ENCODE measurements around the gene LDLRAD4. TPM values are rescaled to one million over a fixed set of nuclear protein-coding genes. Genes with fewer than 3 reads are reported as not detected.

Gene LDLRAD4
- total RNA-seq, 1 experiment from 2014 or later, result 3.6 TPM

DNA sequence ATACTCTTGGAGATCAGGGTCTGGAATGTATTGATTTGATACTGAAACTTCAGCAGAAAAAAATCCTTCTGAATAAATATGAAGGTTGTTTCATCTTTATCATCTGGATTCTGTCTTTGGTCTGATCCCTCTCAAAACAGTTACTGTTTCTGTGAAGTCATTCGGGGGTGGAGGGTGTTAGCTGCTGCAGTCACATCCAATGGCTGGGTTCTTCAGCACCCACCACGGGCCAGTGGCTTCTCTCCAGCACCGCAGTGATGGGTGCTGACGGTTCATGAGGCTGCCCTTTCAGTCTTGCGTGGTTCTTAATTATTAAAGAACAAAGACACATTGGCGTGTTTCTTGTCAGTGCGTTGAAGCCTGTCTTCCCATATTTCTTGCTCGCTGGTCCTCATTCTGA is 148.0 kb downstream of the LDLRAD4 start:
- no peak for DNase-seq (ENCODE audit: low spot score)
- BruUV-seq (replicated peaks), result no TSS peak
- TF ChIP-seq, protein P1, sequence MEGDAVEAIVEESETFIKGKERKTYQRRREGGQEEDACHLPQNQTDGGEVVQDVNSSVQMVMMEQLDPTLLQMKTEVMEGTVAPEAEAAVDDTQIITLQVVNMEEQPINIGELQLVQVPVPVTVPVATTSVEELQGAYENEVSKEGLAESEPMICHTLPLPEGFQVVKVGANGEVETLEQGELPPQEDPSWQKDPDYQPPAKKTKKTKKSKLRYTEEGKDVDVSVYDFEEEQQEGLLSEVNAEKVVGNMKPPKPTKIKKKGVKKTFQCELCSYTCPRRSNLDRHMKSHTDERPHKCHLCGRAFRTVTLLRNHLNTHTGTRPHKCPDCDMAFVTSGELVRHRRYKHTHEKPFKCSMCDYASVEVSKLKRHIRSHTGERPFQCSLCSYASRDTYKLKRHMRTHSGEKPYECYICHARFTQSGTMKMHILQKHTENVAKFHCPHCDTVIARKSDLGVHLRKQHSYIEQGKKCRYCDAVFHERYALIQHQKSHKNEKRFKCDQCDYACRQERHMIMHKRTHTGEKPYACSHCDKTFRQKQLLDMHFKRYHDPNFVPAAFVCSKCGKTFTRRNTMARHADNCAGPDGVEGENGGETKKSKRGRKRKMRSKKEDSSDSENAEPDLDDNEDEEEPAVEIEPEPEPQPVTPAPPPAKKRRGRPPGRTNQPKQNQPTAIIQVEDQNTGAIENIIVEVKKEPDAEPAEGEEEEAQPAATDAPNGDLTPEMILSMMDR (conservative IDR thresholded peaks at IDR 0.05; ENCODE audit: low read depth, low read length), result no peak
- TF ChIP-seq EZH2 (IDR thresholded peaks at IDR 0.05; ENCODE audit: borderline replicate concordance, low read depth, low read length, poor library complexity, severe bottlenecking), result no peak
- Histone ChIP-seq H3K4me1 (ENCODE audit: insufficient read depth, low read length, poor library complexity, severe bottlenecking) (peaks cover 17% of the 10 kb centered on the region), H3K9me3 (ENCODE audit: low read depth, low read length, poor library complexity, severe bottlenecking) (no peaks in the 10 kb centered on the region), H3K36me3 (ENCODE audit: insufficient read depth, low read length, poor library complexity, severe bottlenecking) (no peaks in the 10 kb centered on the region), H3K27ac (ENCODE audit: low read depth, low read length, poor library complexity, severe bottlenecking) (no peak overlapping the region), H3K4me3 (ENCODE audit: low read depth, low read length, poor library complexity, severe bottlenecking) (no peak overlapping the region), H3K27me3 (replicated peaks; ENCODE audit: insufficient read depth, low read depth, low read length, poor library complexity) (no peaks in the 10 kb centered on the region)
- ChIA-PET CTCF (no interaction called here), POLR2A (ENCODE audit: low non-redundant PET) (no interaction called here)
- intact Hi-C loops (cut with micrococcal nuclease; ENCODE audit: unreplicated experiment), result no loop called here

DNA sequence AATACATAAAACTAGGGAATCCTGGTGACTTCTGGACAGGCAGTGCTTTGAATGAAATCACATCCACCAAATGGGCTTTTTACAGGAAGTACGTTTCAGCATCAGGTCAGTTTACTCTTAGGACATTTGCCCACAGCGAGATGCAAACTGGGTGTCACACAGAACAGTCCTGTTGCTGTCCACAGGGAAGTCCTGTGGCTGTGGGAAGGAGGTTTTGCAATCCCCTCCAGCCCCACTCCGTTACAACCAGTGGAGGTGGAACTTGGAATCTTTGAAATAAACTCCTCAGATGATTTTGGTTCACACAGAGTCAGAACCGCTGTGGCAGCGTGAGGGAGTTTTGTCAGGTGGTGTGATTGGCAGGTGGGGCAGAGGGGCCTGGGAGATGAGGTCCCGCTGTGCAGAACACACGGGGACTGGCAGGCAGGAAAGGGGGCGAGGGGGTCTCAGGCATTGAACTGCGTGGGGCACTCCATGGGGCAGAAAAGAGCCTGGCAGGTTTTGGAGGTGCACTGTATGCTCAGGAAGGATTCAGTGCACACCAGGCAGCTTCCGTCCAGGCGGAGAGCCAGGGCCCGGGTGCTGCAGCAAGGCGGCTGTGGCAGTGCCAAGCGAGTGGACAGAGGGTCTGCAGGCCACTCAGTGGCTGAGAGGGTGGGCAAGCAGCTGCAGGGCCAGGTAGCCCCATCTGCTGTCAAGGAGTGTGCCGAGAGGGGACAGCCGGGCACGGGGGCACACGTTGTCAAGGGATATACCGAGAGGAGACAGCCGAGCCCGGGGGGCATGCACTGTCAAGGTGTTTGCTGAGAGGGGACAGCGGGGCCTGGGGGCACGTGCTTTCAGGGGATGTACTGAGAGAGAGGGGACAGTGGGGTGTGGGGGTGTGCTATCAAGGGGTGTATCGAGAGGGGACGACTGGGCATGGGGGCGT is 148.7 kb downstream of the LDLRAD4 start:
- intact Hi-C loops (cut with micrococcal nuclease; ENCODE audit: unreplicated experiment), result no loop called here
- no peak for DNase-seq (ENCODE audit: low spot score)
- no TSS peak for BruUV-seq (replicated peaks)
- H3K36me3 ChIP-seq (ENCODE audit: insufficient read depth, low read length, poor library complexity, severe bottlenecking), result no peaks in the 10 kb centered on the region
- no peak for TF ChIP-seq EZH2 (IDR thresholded peaks at IDR 0.05; ENCODE audit: borderline replicate concordance, low read depth, low read length, poor library complexity, severe bottlenecking)
- TF ChIP-seq, protein P1 (conservative IDR thresholded peaks at IDR 0.05; ENCODE audit: low read depth, low read length), result no peak
- POLR2A ChIA-PET (ENCODE audit: low non-redundant PET), result no interaction called here
- H3K4me3 ChIP-seq (ENCODE audit: low read depth, low read length, poor library complexity, severe bottlenecking), result no peak overlapping the region
- H3K9me3 ChIP-seq (ENCODE audit: low read depth, low read length, poor library complexity, severe bottlenecking), result no peaks in the 10 kb centered on the region
- CTCF ChIA-PET, result no interaction called here
- H3K27me3 ChIP-seq (replicated peaks; ENCODE audit: insufficient read depth, low read depth, low read length, poor library complexity), result no peaks in the 10 kb centered on the region
- peaks cover 17% of the 10 kb centered on the region for H3K4me1 ChIP-seq (ENCODE audit: insufficient read depth, low read length, poor library complexity, severe bottlenecking)
- H3K27ac ChIP-seq (ENCODE audit: low read depth, low read length, poor library complexity, severe bottlenecking), result no peak overlapping the region

DNA sequence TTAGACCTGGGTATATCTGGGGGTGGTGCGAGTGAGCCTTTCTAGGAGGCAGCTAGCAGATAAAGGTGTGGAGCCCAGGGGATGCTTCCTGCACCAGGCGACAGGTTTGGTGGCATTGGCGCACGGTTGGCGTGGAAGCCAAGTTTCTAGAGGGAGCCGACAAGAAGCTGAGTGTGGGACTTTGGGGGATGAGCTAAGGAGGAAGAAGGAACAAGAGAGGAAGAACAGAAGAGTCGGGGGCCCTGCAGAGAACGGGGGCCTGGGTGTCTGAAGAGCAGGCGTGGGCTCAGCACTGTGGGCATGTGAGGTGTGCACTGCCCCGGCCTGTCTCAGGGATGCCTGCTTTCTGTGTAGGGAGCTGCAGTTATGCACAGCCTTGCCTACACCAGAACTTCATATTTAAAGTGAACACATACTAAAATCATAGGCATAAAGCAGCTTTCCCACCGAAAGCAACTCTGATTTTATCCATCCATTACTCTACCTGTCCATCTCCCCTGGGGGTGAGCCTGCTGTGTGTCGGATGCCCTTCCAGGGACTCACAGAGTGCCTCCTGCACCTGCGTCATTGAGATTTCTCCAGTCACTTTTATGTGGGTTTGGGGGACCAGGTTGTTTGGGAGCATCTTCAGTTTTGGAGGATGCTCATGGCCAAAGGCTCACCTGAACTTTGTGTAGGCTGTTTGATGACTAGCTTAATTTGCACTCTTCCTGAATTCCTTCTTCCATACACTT is 149.7 kb downstream of the LDLRAD4 start:
- DNase-seq (ENCODE audit: low spot score), result no peak
- no TSS peak for BruUV-seq (replicated peaks)
- no peaks in the 10 kb centered on the region for H3K36me3 ChIP-seq (ENCODE audit: insufficient read depth, low read length, poor library complexity, severe bottlenecking)
- intact Hi-C loops (cut with micrococcal nuclease; ENCODE audit: unreplicated experiment), result no loop called here
- peaks cover 17% of the 10 kb centered on the region for H3K4me1 ChIP-seq (ENCODE audit: insufficient read depth, low read length, poor library complexity, severe bottlenecking)
- TF ChIP-seq EZH2 (IDR thresholded peaks at IDR 0.05; ENCODE audit: borderline replicate concordance, low read depth, low read length, poor library complexity, severe bottlenecking), result no peak
- TF ChIP-seq, protein P1 (conservative IDR thresholded peaks at IDR 0.05; ENCODE audit: low read depth, low read length), result no peak
- ChIA-PET CTCF (no interaction called here), POLR2A (ENCODE audit: low non-redundant PET) (no interaction called here)
- H3K9me3 ChIP-seq (ENCODE audit: low read depth, low read length, poor library complexity, severe bottlenecking), result no peaks in the 10 kb centered on the region
- H3K4me3 ChIP-seq (ENCODE audit: low read depth, low read length, poor library complexity, severe bottlenecking), result no peak overlapping the region
- no peak overlapping the region for H3K27ac ChIP-seq (ENCODE audit: low read depth, low read length, poor library complexity, severe bottlenecking)
- H3K27me3 ChIP-seq (replicated peaks; ENCODE audit: insufficient read depth, low read depth, low read length, poor library complexity), result no peaks in the 10 kb centered on the region

All from A673 (cell line).